Chondrocyte (in vitro differentiated cells): ENCODE measurements around the gene POU3F3. TPM values are rescaled to one million over a fixed set of nuclear protein-coding genes. Genes with fewer than 3 reads are reported as not detected.

Experiments used
- DNase-seq: peaks from one replicate; pipeline ENCODE4 v3.0.0; 2021; ENCODE audit warnings: mixed read lengths, low spot score
- H3K27ac Mint-ChIP-seq: one replicate; pipeline ENCODE4 v1.8.0; 2021; ENCODE audit warnings: mild to moderate bottlenecking, moderate library complexity, mixed read lengths; ENCODE audit not compliant: unreplicated experiment
- H3K27me3 Mint-ChIP-seq: 2 replicates; pipeline ENCODE4 v1.8.0; 2021; ENCODE audit warnings: low read depth, mixed read lengths
- H3K36me3 Mint-ChIP-seq: 2 replicates; pipeline ENCODE4 v1.8.0; 2021; ENCODE audit warnings: low read depth, mixed read lengths
- H3K4me1 Mint-ChIP-seq: 2 replicates; pipeline ENCODE4 v1.8.0; 2021; ENCODE audit warnings: low read depth, mild to moderate bottlenecking, mixed read lengths
- H3K4me3 Mint-ChIP-seq: one replicate; pipeline ENCODE4 v1.8.0; 2021; ENCODE audit warnings: mild to moderate bottlenecking, moderate library complexity, mixed read lengths; ENCODE audit not compliant: unreplicated experiment
- H3K9me3 Mint-ChIP-seq: 2 replicates; pipeline ENCODE4 v1.8.0; 2021; ENCODE audit warnings: low read depth, mixed read lengths
- CTCF ChIP-seq: fragments of 200-600 bp; sonication (generic); IDR thresholded peaks from 2 replicates; pipeline ENCODE4 v1.5.0; 2021; ENCODE audit warnings: antibody characterized with exemption, mild to moderate bottlenecking, moderate library complexity
- total RNA-seq: library from RNA; stranded (reverse); gene quantifications from 3 replicates; pipeline ENCODE4 v1.2.1, GENCODE V29; 2021

Gene POU3F3
- total RNA-seq, 1 donor from 2014 or later, result 7.2 TPM

GRCh38 chr2:104847586-104848160, 6.2 kb upstream of the POU3F3 start:
- H3K27me3 Mint-ChIP-seq, result peaks cover 16% of the 10 kb centered on the region
- no peaks in the 10 kb centered on the region for H3K36me3 Mint-ChIP-seq
- H3K4me1 Mint-ChIP-seq, result peaks cover 78% of the 10 kb centered on the region
- H3K9me3 Mint-ChIP-seq, result no peaks in the 10 kb centered on the region
- H3K4me3 Mint-ChIP-seq, result no peak overlapping the region
- no peak for DNase-seq
- no peak overlapping the region for H3K27ac Mint-ChIP-seq
- no peak for TF ChIP-seq CTCF

- Mint-ChIP-seq H3K36me3 (no peaks in the 10 kb centered on the region), H3K27ac (peak overlapping the region; percentile 46), H3K4me3 (no peak overlapping the region), H3K27me3 (peaks cover 18% of the 10 kb centered on the region), H3K4me1 (peaks cover 79% of the 10 kb centered on the region), H3K9me3 (no peaks in the 10 kb centered on the region)
- no peak for TF ChIP-seq CTCF
- no peak for DNase-seq
These were observed 5.4 kb upstream of the POU3F3 start for GRCh38 chr2:104848526-104848925.

- H3K9me3 Mint-ChIP-seq, result no peaks in the 10 kb centered on the region
- DNase-seq, result no peak
- no peak overlapping the region for H3K4me3 Mint-ChIP-seq
- H3K27ac Mint-ChIP-seq, result no peak overlapping the region
- no peak for TF ChIP-seq CTCF
- H3K27me3 Mint-ChIP-seq, result peaks cover 18% of the 10 kb centered on the region
- peaks cover 79% of the 10 kb centered on the region for H3K4me1 Mint-ChIP-seq
- peaks cover 2% of the 10 kb centered on the region for H3K36me3 Mint-ChIP-seq
These were observed 4.8 kb upstream of the POU3F3 start for GRCh38 chr2:104849101-104849500.

- Mint-ChIP-seq H3K4me1 (peaks cover 82% of the 10 kb centered on the region), H3K27me3 (peaks cover 21% of the 10 kb centered on the region), H3K27ac (peak overlapping the region; percentile 37), H3K36me3 (peaks cover 3% of the 10 kb centered on the region), H3K4me3 (peak overlapping the region; percentile 24), H3K9me3 (no peaks in the 10 kb centered on the region)
- peak; percentile 98 for TF ChIP-seq CTCF
- DNase-seq, result no peak
These were observed 4.2 kb upstream of the POU3F3 start for GRCh38 chr2:104849618-104850141.

GRCh38 chr2:104850361-104851290, 3.3 kb upstream of the POU3F3 start:
- Mint-ChIP-seq H3K27me3 (peaks cover 19% of the 10 kb centered on the region), H3K27ac (peak overlapping the region; percentile 63), H3K4me1 (peaks cover 76% of the 10 kb centered on the region), H3K36me3 (peaks cover 3% of the 10 kb centered on the region), H3K9me3 (no peaks in the 10 kb centered on the region), H3K4me3 (no peak overlapping the region)
- no peak for TF ChIP-seq CTCF
- no peak for DNase-seq
